K562 (cell line): ENCODE measurements around the gene TMPRSS5. TPM values are rescaled to one million over a fixed set of nuclear protein-coding genes. Genes with fewer than 3 reads are reported as not detected.

Source experiments
- ATF7 ChIP-seq: fragments of 450-650 bp; IDR thresholded peaks from 2 replicates; pipeline ENCODE4 v1.7.1; 2014; ENCODE audit warnings: mild to moderate bottlenecking, moderate library complexity
- CHD2 ChIP-seq: IDR thresholded peaks from 2 replicates; pipeline ENCODE4 v1.6.1; 2011; ENCODE audit warnings: low read depth, low read length
- CSDE1 ChIP-seq, 2 experiments: fragments of 450-650 bp; IDR thresholded peaks; 2 replicates each; pipeline ENCODE4 v1.6.1; 2016; ENCODE audit warnings: mild to moderate bottlenecking in 1 of 2
- ERF ChIP-seq: fragments of 450-650 bp; formaldehyde crosslinking; IDR thresholded peaks from 2 replicates; pipeline ENCODE4 v1.4.0; 2020; ENCODE audit warnings: mild to moderate bottlenecking, mixed read lengths
- LEF1 ChIP-seq: fragments of 450-650 bp; IDR thresholded peaks from 2 replicates; pipeline ENCODE4 v1.6.1; 2016; ENCODE audit warnings: mild to moderate bottlenecking
- MNT ChIP-seq, 2 experiments: fragments of 450-650 bp; conservative IDR thresholded peaks; 2 replicates each; pipeline ENCODE4 v1.6.1; 2017; ENCODE audit warnings: mild to moderate bottlenecking in 2 of 2, moderate library complexity in 2 of 2
- NCOA2 ChIP-seq, 2 experiments: fragments of 450-650 bp; IDR thresholded peaks; 2 replicates each; pipeline ENCODE4 v1.6.1; 2018; ENCODE audit warnings: mild to moderate bottlenecking in 2 of 2, moderate library complexity in 1 of 2; ENCODE audit not compliant: partially characterized antibody in 2 of 2
- NUFIP1 ChIP-seq: fragments of 450-650 bp; IDR thresholded peaks from 2 replicates; pipeline ENCODE4 v1.6.1; 2018; ENCODE audit not compliant: partially characterized antibody
- PML ChIP-seq: IDR thresholded peaks from 2 replicates; pipeline ENCODE4 v1.6.1; 2012; ENCODE audit warnings: low read length, inconsistent platforms
- ZNF143 ChIP-seq: sonication (generic); formaldehyde crosslinking; IDR thresholded peaks from 2 replicates; pipeline ENCODE4 v1.9.0; 2022; ENCODE audit warnings: mild to moderate bottlenecking, missing genetic modification reagents
- polyA plus RNA-seq, 8 experiments: library from polyadenylated mRNA; depleted of rRNA in 4 of 8; stranded (reverse) in 5 of 8; unstranded in 3 of 8; fragments of >200 nt; fragmentation: Nextera tagmentation in 2 of 8; fragmentation: Illumina TruSeq in 1 of 8; extraction: Ambion mirVana in 2 of 8; extraction: Trizol in 1 of 8; gene quantifications; 2 replicates each; pipeline versions ENCODE4 v1.2.1 to v1.2.3, GENCODE V29; 2011 to 2014; ENCODE audit warnings: inconsistent platforms in 1 of 8, missing spikeins in 1 of 8
- total RNA-seq, 7 experiments: library from RNA; depleted of rRNA in 6 of 7; stranded (reverse); fragments of >200 nt in 6 of 7; fragmentation: Illumina TruSeq in 2 of 7; extraction: Trizol in 2 of 7; gene quantifications; 2 replicates each; pipeline versions ENCODE4 v1.2.1 to v1.2.3, GENCODE V29; 2011 to 2021; ENCODE audit warnings: low replicate concordance in 1 of 7
- TF ChIP-seq, protein P1 (sequence below): sonication (generic); IDR thresholded peaks from 2 replicates; pipeline ENCODE4 v1.6.1; 2016
- TF ChIP-seq, protein P2 (sequence below): fragments of 200-400 bp; formaldehyde crosslinking; IDR thresholded peaks from 2 replicates; pipeline ENCODE4 v1.6.1; 2017; ENCODE audit warnings: mild to moderate bottlenecking, low read depth, low read length, moderate library complexity
- TF ChIP-seq, protein P3 (sequence below): sonication (generic); formaldehyde crosslinking; IDR thresholded peaks from 2 replicates; pipeline ENCODE4 v1.8.1; 2023; ENCODE audit warnings: missing genetic modification reagents, mild to moderate bottlenecking, borderline replicate concordance

The TMPRSS5 gene
- total and polyA plus RNA-seq, 9 of the 15 experiments (the other 6 are each of a cell fraction or from before 2014, with no cell fraction given): 0.07 to 0.49 (median 0.17) TPM; not detected in 1

GRCh38 chr11:113664981-113665710 lies 41.0 kb downstream of the TMPRSS5 start (continued):
- TF ChIP-seq, protein P1, sequence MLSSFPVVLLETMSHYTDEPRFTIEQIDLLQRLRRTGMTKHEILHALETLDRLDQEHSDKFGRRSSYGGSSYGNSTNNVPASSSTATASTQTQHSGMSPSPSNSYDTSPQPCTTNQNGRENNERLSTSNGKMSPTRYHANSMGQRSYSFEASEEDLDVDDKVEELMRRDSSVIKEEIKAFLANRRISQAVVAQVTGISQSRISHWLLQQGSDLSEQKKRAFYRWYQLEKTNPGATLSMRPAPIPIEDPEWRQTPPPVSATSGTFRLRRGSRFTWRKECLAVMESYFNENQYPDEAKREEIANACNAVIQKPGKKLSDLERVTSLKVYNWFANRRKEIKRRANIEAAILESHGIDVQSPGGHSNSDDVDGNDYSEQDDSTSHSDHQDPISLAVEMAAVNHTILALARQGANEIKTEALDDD: peak; percentile 88
- TF ChIP-seq, protein P2, sequence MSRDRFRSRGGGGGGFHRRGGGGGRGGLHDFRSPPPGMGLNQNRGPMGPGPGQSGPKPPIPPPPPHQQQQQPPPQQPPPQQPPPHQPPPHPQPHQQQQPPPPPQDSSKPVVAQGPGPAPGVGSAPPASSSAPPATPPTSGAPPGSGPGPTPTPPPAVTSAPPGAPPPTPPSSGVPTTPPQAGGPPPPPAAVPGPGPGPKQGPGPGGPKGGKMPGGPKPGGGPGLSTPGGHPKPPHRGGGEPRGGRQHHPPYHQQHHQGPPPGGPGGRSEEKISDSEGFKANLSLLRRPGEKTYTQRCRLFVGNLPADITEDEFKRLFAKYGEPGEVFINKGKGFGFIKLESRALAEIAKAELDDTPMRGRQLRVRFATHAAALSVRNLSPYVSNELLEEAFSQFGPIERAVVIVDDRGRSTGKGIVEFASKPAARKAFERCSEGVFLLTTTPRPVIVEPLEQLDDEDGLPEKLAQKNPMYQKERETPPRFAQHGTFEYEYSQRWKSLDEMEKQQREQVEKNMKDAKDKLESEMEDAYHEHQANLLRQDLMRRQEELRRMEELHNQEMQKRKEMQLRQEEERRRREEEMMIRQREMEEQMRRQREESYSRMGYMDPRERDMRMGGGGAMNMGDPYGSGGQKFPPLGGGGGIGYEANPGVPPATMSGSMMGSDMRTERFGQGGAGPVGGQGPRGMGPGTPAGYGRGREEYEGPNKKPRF: no peak
- TF ChIP-seq PML (peak; percentile 78), LEF1 (peak; percentile 82), ERF (0 out of 2 replicates have a peak, but pooled peaks have one; percentile 15), ATF7 (peak; percentile 24; the same call in 1 of the 2 replicates), CSDE1 (IDR thresholded peaks at IDR 0.05) (no peak), NUFIP1 (peak; percentile 64), MNT (conservative IDR thresholded peaks at IDR 0.05) (peak in 1 of 2 experiments; percentile 44; a peak in 2 of 4 replicates), NCOA2 (IDR thresholded peaks at IDR 0.05; ENCODE audit: partially characterized antibody in 2 of 2) (peak in 1 of 2 experiments; percentile 5), CHD2 (no peak), ZNF143 (no peak)
- TF ChIP-seq, protein P3, sequence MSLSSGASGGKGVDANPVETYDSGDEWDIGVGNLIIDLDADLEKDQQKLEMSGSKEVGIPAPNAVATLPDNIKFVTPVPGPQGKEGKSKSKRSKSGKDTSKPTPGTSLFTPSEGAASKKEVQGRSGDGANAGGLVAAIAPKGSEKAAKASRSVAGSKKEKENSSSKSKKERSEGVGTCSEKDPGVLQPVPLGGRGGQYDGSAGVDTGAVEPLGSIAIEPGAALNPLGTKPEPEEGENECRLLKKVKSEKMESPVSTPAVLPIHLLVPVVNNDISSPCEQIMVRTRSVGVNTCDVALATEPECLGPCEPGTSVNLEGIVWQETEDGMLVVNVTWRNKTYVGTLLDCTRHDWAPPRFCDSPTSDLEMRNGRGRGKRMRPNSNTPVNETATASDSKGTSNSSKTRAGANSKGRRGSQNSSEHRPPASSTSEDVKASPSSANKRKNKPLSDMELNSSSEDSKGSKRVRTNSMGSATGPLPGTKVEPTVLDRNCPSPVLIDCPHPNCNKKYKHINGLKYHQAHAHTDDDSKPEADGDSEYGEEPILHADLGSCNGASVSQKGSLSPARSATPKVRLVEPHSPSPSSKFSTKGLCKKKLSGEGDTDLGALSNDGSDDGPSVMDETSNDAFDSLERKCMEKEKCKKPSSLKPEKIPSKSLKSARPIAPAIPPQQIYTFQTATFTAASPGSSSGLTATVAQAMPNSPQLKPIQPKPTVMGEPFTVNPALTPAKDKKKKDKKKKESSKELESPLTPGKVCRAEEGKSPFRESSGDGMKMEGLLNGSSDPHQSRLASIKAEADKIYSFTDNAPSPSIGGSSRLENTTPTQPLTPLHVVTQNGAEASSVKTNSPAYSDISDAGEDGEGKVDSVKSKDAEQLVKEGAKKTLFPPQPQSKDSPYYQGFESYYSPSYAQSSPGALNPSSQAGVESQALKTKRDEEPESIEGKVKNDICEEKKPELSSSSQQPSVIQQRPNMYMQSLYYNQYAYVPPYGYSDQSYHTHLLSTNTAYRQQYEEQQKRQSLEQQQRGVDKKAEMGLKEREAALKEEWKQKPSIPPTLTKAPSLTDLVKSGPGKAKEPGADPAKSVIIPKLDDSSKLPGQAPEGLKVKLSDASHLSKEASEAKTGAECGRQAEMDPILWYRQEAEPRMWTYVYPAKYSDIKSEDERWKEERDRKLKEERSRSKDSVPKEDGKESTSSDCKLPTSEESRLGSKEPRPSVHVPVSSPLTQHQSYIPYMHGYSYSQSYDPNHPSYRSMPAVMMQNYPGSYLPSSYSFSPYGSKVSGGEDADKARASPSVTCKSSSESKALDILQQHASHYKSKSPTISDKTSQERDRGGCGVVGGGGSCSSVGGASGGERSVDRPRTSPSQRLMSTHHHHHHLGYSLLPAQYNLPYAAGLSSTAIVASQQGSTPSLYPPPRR (CRISPR knock-in tag): no peak
